CD8-positive, alpha-beta memory T cell (primary cell): Measurements from ENCODE around the gene ANKRD33B. TPM values are rescaled to one million over a fixed set of nuclear protein-coding genes. Genes with fewer than 3 reads are reported as not detected.

Experiments
- CTCF ChIA-PET: fragments of 350-600 bp; sonication (Branson Sonifier 250); formaldehyde crosslinking; loops from one replicate; lab custom pipeline; 2021; ENCODE audit warnings: antibody characterized with exemption; lab: Charles Lee
- POLR2A ChIA-PET: fragments of 350-600 bp; sonication (Branson Sonifier 250); formaldehyde crosslinking; loops from one replicate; lab custom pipeline; 2021; ENCODE audit warnings: antibody characterized with exemption; lab: Charles Lee
- DNase-seq, 5 donors: peaks; one replicate each; pipeline versions ENCODE4 v3.0.0 to v3.0.0-alpha.2; 2020 to 2022; ENCODE audit warnings: mixed read lengths in 1 of 5
- H3K27ac ChIP-seq: one replicate; pipeline ENCODE4 v1.7.0; 2013; ENCODE audit warnings: low read depth, mild to moderate bottlenecking, low read length, moderate library complexity
- H3K27me3 ChIP-seq: 2 replicates; pipeline ENCODE4 v1.7.0; 2013; ENCODE audit warnings: low read length, mild to moderate bottlenecking; ENCODE audit not compliant: insufficient read depth, poor library complexity, severe bottlenecking
- H3K36me3 ChIP-seq: 2 replicates; pipeline ENCODE4 v1.7.0; 2013; ENCODE audit warnings: mild to moderate bottlenecking, low read length, moderate library complexity; ENCODE audit not compliant: insufficient read depth
- H3K4me1 ChIP-seq: 2 replicates; pipeline ENCODE4 v1.7.0; 2013; ENCODE audit warnings: mild to moderate bottlenecking, low read length, moderate library complexity; ENCODE audit not compliant: insufficient read depth
- H3K4me3 ChIP-seq: 2 replicates; pipeline ENCODE4 v1.7.0; 2013; ENCODE audit warnings: mild to moderate bottlenecking, low read length
- H3K9me3 ChIP-seq: 2 replicates; pipeline ENCODE4 v1.7.0; 2013; ENCODE audit warnings: mild to moderate bottlenecking, low read length
- H3K27ac Mint-ChIP-seq, 8 donors: one replicate each; pipeline ENCODE4 v1.8.0; 2020 to 2021; ENCODE audit warnings: mixed read lengths in 8 of 8, mild to moderate bottlenecking in 6 of 8, inconsistent platforms in 3 of 8, moderate library complexity in 3 of 8
- H3K27me3 Mint-ChIP-seq, 2 donors: one replicate each; pipeline ENCODE4 v1.8.0; 2020 to 2021; ENCODE audit warnings: mixed read lengths in 2 of 2, mild to moderate bottlenecking in 1 of 2, moderate library complexity in 1 of 2
- H3K36me3 Mint-ChIP-seq, 3 donors: one replicate each; pipeline ENCODE4 v1.8.0; 2020 to 2021; ENCODE audit warnings: mixed read lengths in 3 of 3, inconsistent platforms in 1 of 3, mild to moderate bottlenecking in 1 of 3
- H3K4me1 Mint-ChIP-seq, 3 donors: one replicate each; pipeline ENCODE4 v1.8.0; 2020 to 2021; ENCODE audit warnings: mixed read lengths in 3 of 3, inconsistent platforms in 1 of 3, mild to moderate bottlenecking in 1 of 3
- H3K4me3 Mint-ChIP-seq, 7 donors: one replicate each; pipeline ENCODE4 v1.8.0; 2020 to 2021; ENCODE audit warnings: mixed read lengths in 7 of 7, mild to moderate bottlenecking in 6 of 7, moderate library complexity in 4 of 7, inconsistent platforms in 2 of 7
- H3K9me3 Mint-ChIP-seq, 5 donors: one replicate each; pipeline ENCODE4 v1.8.0; 2020 to 2022; ENCODE audit warnings: mixed read lengths in 5 of 5, mild to moderate bottlenecking in 3 of 5, moderate library complexity in 2 of 5, inconsistent platforms in 1 of 5
- polyA plus RNA-seq: library from polyadenylated mRNA; unstranded; fragments of 300-500 nt; fragmentation: Illumina TruSeq; gene quantifications from one replicate; pipeline ENCODE4 v1.2.3, GENCODE V29; 2021
- total RNA-seq, 2 experiments: library from RNA; stranded (reverse); gene quantifications; one replicate each; pipeline ENCODE4 v1.2.3, GENCODE V29; 2021

The ANKRD33B gene
- total and polyA plus RNA-seq, 3 experiments from 2014 or later = 0.06 to 32.7 (median 29.6) TPM

DNA sequence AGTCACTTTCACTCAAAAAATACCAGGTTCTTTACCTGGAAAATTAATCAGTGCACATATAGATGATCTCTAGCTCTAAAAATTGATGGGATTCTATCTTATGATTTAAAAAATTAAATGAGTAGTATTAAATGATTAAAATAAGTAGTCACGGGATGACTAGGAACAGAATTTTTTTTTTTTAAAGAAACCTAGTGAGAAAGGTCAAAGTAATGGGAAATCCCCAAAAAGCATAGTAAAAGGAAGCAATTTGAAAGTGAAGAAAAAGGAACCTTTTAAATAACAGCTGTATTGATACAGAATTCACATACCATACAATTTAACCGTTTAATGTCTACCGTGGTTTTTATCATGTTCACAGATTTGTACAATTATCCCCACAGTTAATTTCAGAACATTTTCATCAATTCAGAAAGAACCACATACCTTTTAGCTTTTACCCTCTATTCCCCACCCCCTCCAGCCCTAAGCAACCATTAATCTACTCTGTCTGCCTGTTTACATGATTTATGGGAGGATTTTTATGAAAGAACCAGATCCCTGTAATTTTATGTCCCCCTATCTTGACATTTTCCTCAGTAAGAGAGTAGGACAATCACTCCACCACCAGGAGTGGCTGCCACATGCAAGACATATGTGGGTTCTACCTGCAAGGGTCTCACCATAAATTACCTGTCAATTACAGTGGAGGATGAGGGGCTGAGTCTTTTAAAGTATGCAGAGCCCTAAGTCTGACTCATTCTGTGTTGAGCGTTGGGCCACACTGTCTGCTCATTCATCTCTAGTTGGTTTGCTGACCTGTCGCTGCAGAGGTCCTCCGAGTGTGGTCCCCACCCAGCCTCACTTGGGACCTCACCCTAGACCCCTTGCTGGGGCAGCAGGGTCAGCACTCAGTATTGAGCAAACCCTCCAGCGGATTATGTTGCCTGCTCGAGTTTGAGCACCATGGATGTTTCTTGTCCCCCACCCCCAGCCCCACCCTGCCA is 16.0 kb downstream of the ANKRD33B start:
- H3K27ac Mint-ChIP-seq = no peak overlapping the region
- no peak overlapping the region for H3K27ac ChIP-seq
- no peaks in the 10 kb centered on the region for H3K9me3 ChIP-seq
- CTCF ChIA-PET = no interaction called here
- H3K9me3 Mint-ChIP-seq = peaks cover 0 to 1% (median 0%) of the 10 kb centered on the region in 5 donors
- peaks cover 0 to 7% (median 5%) of the 10 kb centered on the region in 3 donors for H3K36me3 Mint-ChIP-seq
- no peaks in the 10 kb centered on the region for H3K4me1 ChIP-seq
- no peak for DNase-seq
- H3K36me3 ChIP-seq = no peaks in the 10 kb centered on the region
- POLR2A ChIA-PET = no interaction called here
- H3K27me3 ChIP-seq = no peaks in the 10 kb centered on the region
- H3K4me3 Mint-ChIP-seq = no peak overlapping the region
- H3K4me1 Mint-ChIP-seq = peaks cover 8 to 27% (median 17%) of the 10 kb centered on the region in 3 donors
- peaks cover 2 to 12% of the 10 kb centered on the region in 2 donors for H3K27me3 Mint-ChIP-seq
- no peak overlapping the region for H3K4me3 ChIP-seq

DNA sequence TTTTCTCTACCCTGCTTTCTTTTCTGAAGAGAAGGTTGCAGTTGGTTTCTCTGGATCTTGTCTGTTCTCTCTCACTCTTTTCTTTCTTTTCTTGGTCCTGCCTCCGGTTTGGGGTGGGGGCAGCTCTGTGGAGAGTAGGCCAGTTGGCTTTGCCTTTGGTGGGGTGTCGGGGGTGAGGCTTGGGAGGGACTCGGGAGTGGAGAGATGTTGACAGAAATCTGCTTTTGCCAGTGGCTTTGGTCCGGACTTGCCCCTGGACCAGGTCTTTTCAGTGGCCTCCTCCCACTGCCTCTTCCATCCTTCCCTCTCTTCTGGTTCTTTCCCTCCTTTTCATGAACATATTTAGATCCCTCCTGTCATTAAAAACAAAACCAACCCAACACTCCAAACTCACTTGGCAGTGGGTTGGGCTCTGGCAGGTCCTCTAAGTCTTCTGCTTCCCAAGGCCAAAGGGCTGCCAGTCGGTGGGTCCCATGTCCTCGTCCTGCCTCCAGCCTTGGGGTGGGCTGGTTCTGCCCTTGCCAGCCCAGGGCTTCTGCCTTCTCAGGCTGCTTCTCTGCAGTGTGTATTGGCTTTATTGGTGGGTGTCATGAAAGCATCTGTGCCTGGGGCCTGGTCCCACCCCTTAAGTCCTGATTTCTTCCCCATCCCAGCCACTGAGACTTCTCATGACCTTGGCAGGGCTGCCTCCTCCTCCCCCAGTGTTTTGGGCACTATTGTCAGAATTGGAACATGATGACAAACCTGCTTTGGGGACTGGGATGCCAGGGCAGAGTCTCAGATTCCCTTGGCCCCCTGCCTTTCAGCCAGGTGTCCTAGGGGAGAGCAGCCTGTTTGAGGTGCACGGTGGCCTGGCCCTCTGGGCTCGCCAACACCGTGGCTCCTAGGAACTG is 16.9 kb downstream of the ANKRD33B start:
- Histone ChIP-seq H3K9me3 (no peaks in the 10 kb centered on the region), H3K27me3 (no peaks in the 10 kb centered on the region), H3K27ac (no peak overlapping the region), H3K36me3 (no peaks in the 10 kb centered on the region), H3K4me3 (no peak overlapping the region), H3K4me1 (no peaks in the 10 kb centered on the region)
- DNase-seq = no peak
- Mint-ChIP-seq H3K36me3 (peaks cover 0 to 7% (median 5%) of the 10 kb centered on the region in 3 donors), H3K27ac (peak overlapping the region in 2 of 8 donors; percentile 38 to 50), H3K27me3 (peaks cover 3 to 13% of the 10 kb centered on the region in 2 donors), H3K4me3 (no peak overlapping the region), H3K4me1 (peaks cover 10 to 30% (median 17%) of the 10 kb centered on the region in 3 donors), H3K9me3 (peaks cover 0 to 1% (median 0%) of the 10 kb centered on the region in 5 donors)
- POLR2A ChIA-PET = no interaction called here
- CTCF ChIA-PET = no interaction called here

DNA sequence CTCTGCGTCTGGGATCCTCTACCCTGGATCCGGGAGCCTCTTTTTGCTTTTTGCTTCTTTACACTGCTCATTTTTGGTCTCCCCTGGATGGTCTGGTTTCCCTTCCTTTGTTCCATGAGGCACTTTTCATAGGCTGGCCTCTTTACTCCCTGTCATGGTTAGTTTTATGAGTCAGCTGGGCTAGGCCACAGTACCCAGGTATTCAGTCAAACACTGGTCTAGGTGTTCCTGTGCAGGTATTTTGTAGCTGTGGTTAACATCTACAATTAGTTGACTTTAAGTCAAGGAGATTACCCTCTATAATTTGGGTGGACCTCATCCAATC is 17.5 kb downstream of the ANKRD33B start:
- Mint-ChIP-seq H3K9me3 (peaks cover 0 to 1% (median 0%) of the 10 kb centered on the region in 5 donors), H3K4me3 (no peak overlapping the region), H3K27me3 (peaks cover 3 to 13% of the 10 kb centered on the region in 2 donors), H3K4me1 (peaks cover 10 to 30% (median 17%) of the 10 kb centered on the region in 3 donors), H3K27ac (peak overlapping the region in 1 of 8 donors; percentile 24), H3K36me3 (peaks cover 0 to 7% (median 5%) of the 10 kb centered on the region in 3 donors)
- POLR2A ChIA-PET = no interaction called here
- no peak overlapping the region for H3K27ac ChIP-seq
- H3K27me3 ChIP-seq = no peaks in the 10 kb centered on the region
- no peaks in the 10 kb centered on the region for H3K36me3 ChIP-seq
- H3K9me3 ChIP-seq = no peaks in the 10 kb centered on the region
- H3K4me1 ChIP-seq = no peaks in the 10 kb centered on the region
- DNase-seq = no peak
- CTCF ChIA-PET = no interaction called here
- H3K4me3 ChIP-seq = no peak overlapping the region

DNA sequence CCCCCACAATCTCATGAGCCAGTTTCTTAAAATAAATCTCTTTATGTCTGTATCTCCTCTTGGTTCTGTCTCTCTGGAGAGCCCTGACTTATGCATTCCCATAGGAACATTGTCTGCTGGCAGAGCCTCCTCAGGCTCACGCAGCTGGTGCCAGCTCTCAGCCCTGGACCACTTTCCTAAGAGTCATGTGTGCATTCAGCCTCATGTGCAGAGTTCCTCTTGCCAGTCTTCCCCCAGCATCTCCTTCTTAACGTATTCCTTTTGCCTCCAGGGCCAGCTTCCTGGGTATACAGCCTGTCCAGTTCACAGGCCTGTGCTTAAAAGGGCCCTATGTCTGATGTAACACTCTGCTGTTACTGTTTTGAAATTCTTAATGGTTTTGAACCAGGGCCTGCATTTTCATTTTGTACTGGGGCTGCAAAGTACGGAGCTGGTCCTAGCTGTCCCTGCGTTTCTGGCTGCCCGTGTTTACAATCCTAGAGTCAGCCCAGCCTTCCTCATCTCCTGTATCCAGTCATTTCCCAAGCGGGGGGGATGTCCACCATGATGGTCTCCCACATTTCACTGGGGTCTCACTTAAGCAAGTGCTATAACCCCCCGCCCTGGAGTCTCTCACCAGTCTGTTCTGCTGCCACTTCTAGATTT is 18.1 kb downstream of the ANKRD33B start:
- peaks cover 10 to 30% (median 17%) of the 10 kb centered on the region in 3 donors for H3K4me1 Mint-ChIP-seq
- ChIA-PET CTCF (no interaction called here), POLR2A (no interaction called here)

DNA sequence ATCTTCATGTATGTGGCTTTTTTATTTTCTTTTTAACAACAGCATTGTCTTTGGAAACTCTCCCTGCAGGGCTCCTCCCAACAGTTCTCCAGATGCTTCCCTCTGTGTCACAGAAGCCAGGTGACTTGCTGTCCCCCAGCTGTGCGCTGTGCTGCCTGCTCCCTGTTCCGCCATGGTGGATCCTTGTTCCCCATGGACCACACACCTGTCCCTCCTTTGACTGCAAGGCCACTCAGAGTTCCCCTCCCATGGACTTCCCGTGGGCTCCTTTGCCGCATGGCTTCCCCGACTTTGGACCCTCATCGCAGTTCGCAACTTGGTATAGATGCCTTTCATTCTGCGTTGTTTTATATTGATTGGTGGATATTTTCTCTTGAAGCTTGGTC is 18.6 kb downstream of the ANKRD33B start:
- Histone ChIP-seq H3K27me3 (no peaks in the 10 kb centered on the region), H3K27ac (no peak overlapping the region), H3K4me1 (no peaks in the 10 kb centered on the region), H3K9me3 (no peaks in the 10 kb centered on the region), H3K36me3 (no peaks in the 10 kb centered on the region), H3K4me3 (no peak overlapping the region)
- Mint-ChIP-seq H3K27ac (no peak overlapping the region), H3K4me3 (no peak overlapping the region), H3K27me3 (peaks cover 3 to 13% of the 10 kb centered on the region in 2 donors), H3K4me1 (peaks cover 10 to 30% (median 17%) of the 10 kb centered on the region in 3 donors), H3K36me3 (peaks cover 0 to 7% (median 5%) of the 10 kb centered on the region in 3 donors), H3K9me3 (peaks cover 0 to 1% (median 0%) of the 10 kb centered on the region in 5 donors)
- no peak for DNase-seq
- POLR2A ChIA-PET = no interaction called here
- CTCF ChIA-PET = no interaction called here

More for the DNA sequence above, 18.1 kb downstream of the ANKRD33B start:
- Histone ChIP-seq H3K4me3 (no peak overlapping the region), H3K27me3 (no peaks in the 10 kb centered on the region), H3K4me1 (no peaks in the 10 kb centered on the region), H3K9me3 (no peaks in the 10 kb centered on the region), H3K27ac (no peak overlapping the region), H3K36me3 (no peaks in the 10 kb centered on the region)
- DNase-seq = no peak
- Mint-ChIP-seq H3K4me3 (no peak overlapping the region), H3K27me3 (peaks cover 3 to 13% of the 10 kb centered on the region in 2 donors), H3K27ac (no peak overlapping the region), H3K36me3 (peaks cover 0 to 7% (median 5%) of the 10 kb centered on the region in 3 donors), H3K9me3 (peaks cover 0 to 1% (median 0%) of the 10 kb centered on the region in 5 donors)

DNA sequence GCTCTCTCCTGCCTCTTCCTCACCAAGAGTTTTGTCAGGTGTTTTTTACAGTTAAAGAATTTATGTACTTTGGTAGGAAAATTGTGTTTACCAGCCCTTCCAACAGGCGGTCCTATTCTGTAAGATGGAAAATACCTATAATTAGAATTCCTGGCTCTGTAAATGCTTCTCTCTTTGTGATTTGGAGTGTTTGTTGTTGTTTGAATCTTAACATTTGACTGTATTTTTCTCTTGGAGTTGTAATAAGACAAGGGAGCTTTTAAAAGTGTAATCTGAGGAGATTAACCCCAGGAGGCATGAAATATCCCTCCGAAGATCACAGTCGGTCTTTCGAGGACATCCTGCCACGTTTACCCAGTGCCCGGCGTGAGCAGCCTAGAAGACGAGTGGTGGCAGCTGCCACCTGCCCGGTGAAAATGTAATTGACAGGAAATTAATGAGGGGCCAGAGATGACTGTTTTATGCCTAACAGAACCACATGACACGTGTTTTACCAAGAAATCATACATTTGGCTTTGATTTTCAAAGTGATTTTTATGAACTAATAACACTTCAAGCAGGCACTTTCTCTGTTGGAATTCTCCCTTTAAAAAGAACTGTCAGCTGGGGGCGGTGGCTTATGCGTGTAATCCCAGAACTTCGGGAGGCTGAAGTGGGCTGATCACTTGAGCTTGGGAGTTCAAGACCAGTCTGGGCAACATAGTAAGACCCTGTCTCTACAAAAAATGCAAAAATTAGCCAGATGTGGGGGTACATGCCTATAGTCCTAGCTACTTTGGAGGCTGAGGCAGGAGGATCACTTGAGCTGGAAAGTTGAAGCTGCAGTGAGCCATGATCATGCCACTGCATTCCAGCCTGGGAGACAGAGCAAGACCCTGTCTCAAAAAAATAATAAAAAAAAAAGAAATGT is 20.0 kb downstream of the ANKRD33B start:
- POLR2A ChIA-PET = no interaction called here
- Mint-ChIP-seq H3K4me1 (peaks cover 10 to 27% (median 17%) of the 10 kb centered on the region in 3 donors), H3K4me3 (no peak overlapping the region), H3K36me3 (peaks cover 0 to 9% (median 5%) of the 10 kb centered on the region in 3 donors), H3K9me3 (peaks cover 0 to 1% (median 0%) of the 10 kb centered on the region in 5 donors), H3K27me3 (peaks cover 3 to 13% of the 10 kb centered on the region in 2 donors), H3K27ac (no peak overlapping the region)
- Histone ChIP-seq H3K27me3 (no peaks in the 10 kb centered on the region), H3K4me1 (no peaks in the 10 kb centered on the region), H3K36me3 (no peaks in the 10 kb centered on the region), H3K9me3 (no peaks in the 10 kb centered on the region), H3K27ac (no peak overlapping the region), H3K4me3 (no peak overlapping the region)
- DNase-seq = no peak
- CTCF ChIA-PET = no interaction called here
